Nephron (organoid): ENCODE results near the gene XRRA1.

Source experiments
- H3K27ac Mint-ChIP-seq, 3 experiments: 2 replicates each; pipeline ENCODE4 v1.8.0; 2020; ENCODE audit warnings: mixed read lengths in 3 of 3, mild to moderate bottlenecking in 2 of 3, moderate library complexity in 1 of 3
- H3K27me3 Mint-ChIP-seq: 2 replicates; pipeline ENCODE4 v1.8.0; 2021; ENCODE audit warnings: low read depth, mild to moderate bottlenecking, moderate library complexity, mixed read lengths
- H3K36me3 Mint-ChIP-seq: 2 replicates; pipeline ENCODE4 v1.8.0; 2020; ENCODE audit warnings: low read depth, mixed read lengths
- H3K4me1 Mint-ChIP-seq: 2 replicates; pipeline ENCODE4 v1.8.0; 2020; ENCODE audit warnings: mixed read lengths
- H3K4me3 Mint-ChIP-seq, 3 experiments: 2 replicates each; pipeline ENCODE4 v1.8.0; 2020; ENCODE audit warnings: mild to moderate bottlenecking in 3 of 3, mixed read lengths in 3 of 3, moderate library complexity in 2 of 3
- H3K9me3 Mint-ChIP-seq: 2 replicates; pipeline ENCODE4 v1.8.0; 2020; ENCODE audit warnings: mixed read lengths
- CTCF ChIP-seq, 3 experiments: fragments of 200-600 bp; sonication (generic); IDR thresholded peaks; one replicate each; pipeline ENCODE4 v1.5.0; 2021; ENCODE audit warnings: antibody characterized with exemption in 3 of 3; ENCODE audit not compliant: unreplicated experiment in 3 of 3

The XRRA1 gene

GRCh38 chr11:74871037-74871436 is 77.9 kb downstream of the XRRA1 start:
- no peaks in the 10 kb centered on the region for H3K4me1 Mint-ChIP-seq
- H3K27me3 Mint-ChIP-seq = no peaks in the 10 kb centered on the region
- no peak overlapping the region for H3K27ac Mint-ChIP-seq
- no peak for TF ChIP-seq CTCF (IDR thresholded peaks at IDR 0.05; ENCODE audit: unreplicated experiment in 3 of 3)
- peaks cover 94% of the 10 kb centered on the region for H3K36me3 Mint-ChIP-seq
- H3K4me3 Mint-ChIP-seq = no peak overlapping the region
- peaks cover 83% of the 10 kb centered on the region for H3K9me3 Mint-ChIP-seq

GRCh38 chr11:74870485-74870884 is 78.4 kb downstream of the XRRA1 start:
- Mint-ChIP-seq H3K27ac (no peak overlapping the region), H3K4me1 (no peaks in the 10 kb centered on the region), H3K9me3 (peaks cover 86% of the 10 kb centered on the region), H3K4me3 (no peak overlapping the region), H3K36me3 (peaks cover 94% of the 10 kb centered on the region), H3K27me3 (no peaks in the 10 kb centered on the region)
- no peak for TF ChIP-seq CTCF (IDR thresholded peaks at IDR 0.05; ENCODE audit: unreplicated experiment in 3 of 3)

DNA sequence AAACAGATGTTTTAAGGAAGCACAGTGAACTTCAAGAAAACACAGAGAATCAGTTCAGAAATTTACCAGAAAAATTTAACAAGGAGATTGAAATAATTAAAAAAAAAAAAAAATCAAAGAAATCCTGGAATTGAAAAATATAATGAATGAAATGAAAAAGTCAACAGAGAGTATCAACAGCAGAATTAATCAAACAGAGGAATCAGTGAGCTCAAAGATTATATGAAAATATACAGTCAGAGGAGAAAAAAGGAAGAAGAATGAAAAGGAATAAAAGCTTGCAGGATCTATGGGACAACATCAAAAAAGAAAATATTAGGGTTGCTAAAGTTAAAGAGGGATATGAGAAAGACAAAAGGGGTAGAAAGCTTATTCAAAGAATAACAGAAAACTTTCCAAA is 82.3 kb downstream of the XRRA1 start:
- Mint-ChIP-seq H3K27ac (no peak overlapping the region), H3K9me3 (peaks cover 83% of the 10 kb centered on the region), H3K27me3 (no peaks in the 10 kb centered on the region), H3K4me3 (no peak overlapping the region), H3K36me3 (peaks cover 99% of the 10 kb centered on the region), H3K4me1 (no peaks in the 10 kb centered on the region)
- no peak for TF ChIP-seq CTCF (IDR thresholded peaks at IDR 0.05; ENCODE audit: unreplicated experiment in 3 of 3)

- Mint-ChIP-seq H3K9me3 (peaks cover 68% of the 10 kb centered on the region), H3K4me1 (no peaks in the 10 kb centered on the region), H3K27ac (no peak overlapping the region), H3K4me3 (no peak overlapping the region), H3K27me3 (no peaks in the 10 kb centered on the region), H3K36me3 (peaks cover 99% of the 10 kb centered on the region)
- TF ChIP-seq CTCF (IDR thresholded peaks at IDR 0.05; ENCODE audit: unreplicated experiment in 3 of 3) = no peak
These were observed 85.5 kb downstream of the XRRA1 start for GRCh38 chr11:74863410-74863809.

- no peaks in the 10 kb centered on the region for H3K4me1 Mint-ChIP-seq
- H3K27ac Mint-ChIP-seq = no peak overlapping the region
These were observed 88.1 kb downstream of the XRRA1 start for GRCh38 chr11:74860743-74861142.

More at GRCh38 chr11:74860743-74861142, 88.1 kb downstream of the XRRA1 start:
- Mint-ChIP-seq H3K4me3 (no peak overlapping the region), H3K36me3 (peaks cover 90% of the 10 kb centered on the region), H3K9me3 (peaks cover 44% of the 10 kb centered on the region), H3K27me3 (no peaks in the 10 kb centered on the region)
- TF ChIP-seq CTCF (IDR thresholded peaks at IDR 0.05; ENCODE audit: unreplicated experiment in 3 of 3) = no peak
